Endometrium (tissue), 2 donors: Measurements from ENCODE around the gene HPGDS.
"Not testable (repeated sequence)": the region's sequence is repeated elsewhere in the genome, so short reads cannot be mapped to it uniquely, and the experiment has no call there.

Source experiments
- FAIRE-seq: peaks from 2 replicates; lab custom pipeline; 2012; peaks lifted over from hg19 to GRCh38; lab: Jason Lieb, UNC
- donor health status: control.
- donor health status: control.

Gene HPGDS

DNA sequence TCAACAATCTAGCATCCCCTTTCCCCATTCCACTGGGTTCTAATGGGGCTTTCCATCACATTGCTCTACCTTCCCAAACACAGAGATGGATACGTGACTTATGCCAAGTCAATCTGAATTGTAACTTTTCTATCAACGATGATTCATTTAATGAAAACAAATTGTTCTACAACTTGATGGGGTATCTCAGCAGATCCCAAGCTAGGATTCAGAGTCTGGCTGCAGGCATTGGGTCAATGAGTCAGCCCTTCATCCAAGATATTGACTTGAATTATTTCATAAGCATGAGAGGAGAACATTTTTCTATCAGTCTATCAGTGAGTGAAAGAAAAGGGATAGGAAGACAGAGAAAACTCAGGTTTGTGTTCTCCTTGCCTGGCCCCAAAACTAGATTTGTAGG is 15.0 kb upstream of the HPGDS start:
- no peak for FAIRE-seq

DNA sequence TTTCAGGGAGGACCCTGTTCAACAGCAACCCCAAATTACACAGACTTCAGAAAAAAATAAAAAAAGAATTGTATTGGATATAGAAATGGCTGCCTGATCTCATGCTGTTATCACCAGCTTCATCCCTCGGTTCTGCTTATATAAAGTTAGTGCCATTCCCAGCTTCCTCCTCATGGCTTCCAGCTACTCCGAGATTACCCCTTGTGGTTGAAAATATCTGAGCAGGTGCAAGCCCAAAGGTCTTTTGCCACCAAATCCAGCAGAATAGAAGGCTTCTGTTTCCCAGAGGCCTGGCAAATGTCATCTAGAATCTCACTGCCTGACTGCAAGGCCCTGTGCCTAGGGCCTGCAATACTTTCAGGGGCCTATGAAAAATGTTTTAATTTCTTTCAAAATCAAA is 13.8 kb upstream of the HPGDS start:
- FAIRE-seq: no peak

DNA sequence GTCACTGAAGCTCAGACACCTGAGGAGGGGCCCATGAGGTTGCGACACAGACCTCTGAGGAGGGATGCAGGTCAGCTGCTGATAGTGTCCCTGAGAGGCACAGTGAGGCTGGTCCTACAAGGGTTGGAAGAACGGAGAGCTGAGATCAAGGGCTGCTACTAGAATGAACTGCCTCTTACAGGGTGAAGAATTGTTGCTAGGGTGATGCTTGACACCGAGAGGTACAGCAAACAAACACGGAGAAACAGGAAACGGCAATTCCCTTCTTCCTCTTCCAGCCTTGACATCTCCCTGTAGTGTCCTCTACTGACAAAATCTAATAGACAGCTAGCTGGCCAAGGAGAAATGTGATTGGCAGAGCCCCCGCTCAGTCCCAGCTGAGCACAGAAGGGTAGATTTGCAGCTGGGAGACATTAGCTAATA is 11.8 kb upstream of the HPGDS start:
- no peak for FAIRE-seq

DNA sequence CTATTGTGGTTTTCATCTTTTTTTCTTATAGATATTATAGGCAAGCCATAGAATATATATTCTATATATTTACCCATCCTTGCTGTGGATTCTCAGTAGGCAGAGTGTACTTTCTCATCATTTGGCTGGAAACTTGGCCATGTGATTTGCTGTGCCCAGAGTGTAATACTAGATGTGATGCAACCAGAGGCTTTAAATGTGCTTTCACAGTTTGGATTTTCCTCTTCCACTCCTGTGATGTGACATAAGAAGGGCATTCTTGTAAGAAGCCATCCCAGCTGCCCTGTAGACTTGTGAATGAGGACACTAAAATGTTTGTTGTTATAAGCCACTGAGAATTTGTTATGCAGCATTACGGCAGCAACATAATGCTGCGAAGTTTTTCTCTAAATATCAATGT is 10.4 kb upstream of the HPGDS start:
- FAIRE-seq: no peak

DNA sequence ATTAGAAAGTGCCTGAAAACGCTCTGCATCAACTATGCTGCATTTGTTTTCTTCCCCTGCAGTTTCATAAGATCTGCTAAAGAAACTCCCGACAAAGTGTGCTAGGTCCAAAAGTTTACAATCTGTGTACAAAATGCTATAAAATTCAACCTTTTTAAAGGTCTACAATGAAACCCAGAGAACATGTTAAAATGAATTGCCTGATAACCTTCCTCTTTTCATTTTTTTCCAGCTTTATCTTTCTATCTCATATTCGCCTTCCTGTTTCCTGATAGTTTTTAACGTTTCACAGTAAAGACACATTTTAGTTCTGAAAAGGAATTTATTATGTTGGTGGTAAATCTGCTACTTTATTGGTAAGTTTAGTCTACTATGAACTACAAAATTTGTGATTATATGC is 9.5 kb upstream of the HPGDS start:
- no peak for FAIRE-seq

DNA sequence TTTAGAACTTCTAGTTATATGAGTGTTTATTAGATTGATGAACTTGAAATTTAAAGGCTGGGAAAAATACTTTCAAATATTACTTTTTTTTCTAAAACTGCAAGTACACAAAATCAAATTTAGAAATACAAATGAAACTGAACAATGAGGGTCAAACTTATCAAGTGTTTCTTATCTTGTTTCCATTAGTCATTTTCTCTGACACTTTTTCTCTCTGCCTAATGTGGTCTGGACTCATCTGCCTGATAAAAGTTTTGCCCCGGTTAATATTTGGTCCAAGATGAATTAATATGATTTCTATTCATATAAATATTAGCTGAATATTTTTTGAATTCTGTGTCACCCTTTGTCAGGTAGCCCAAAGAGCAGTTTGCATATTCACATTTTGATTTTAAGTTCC is 8.7 kb upstream of the HPGDS start:
- no peak for FAIRE-seq

DNA sequence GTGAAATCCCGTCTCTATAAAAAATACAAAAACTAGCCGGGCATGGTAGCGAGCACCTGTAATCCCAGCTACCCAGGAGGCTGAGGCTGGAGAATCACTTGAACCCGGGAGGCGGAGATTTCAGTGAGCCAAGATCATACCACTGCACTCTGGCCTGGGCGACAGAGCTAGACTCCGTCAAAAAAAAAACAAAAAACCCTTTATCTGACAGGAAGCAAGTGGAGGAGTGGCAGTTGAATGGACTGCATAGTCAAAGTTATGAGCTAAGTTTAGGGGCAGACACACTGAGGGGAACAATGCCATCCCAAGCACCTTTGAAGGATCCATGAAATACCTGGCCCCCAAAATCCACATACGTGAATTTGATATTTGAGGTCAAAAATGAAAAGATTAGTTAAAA is 7.5 kb upstream of the HPGDS start:
- no peak for FAIRE-seq

DNA sequence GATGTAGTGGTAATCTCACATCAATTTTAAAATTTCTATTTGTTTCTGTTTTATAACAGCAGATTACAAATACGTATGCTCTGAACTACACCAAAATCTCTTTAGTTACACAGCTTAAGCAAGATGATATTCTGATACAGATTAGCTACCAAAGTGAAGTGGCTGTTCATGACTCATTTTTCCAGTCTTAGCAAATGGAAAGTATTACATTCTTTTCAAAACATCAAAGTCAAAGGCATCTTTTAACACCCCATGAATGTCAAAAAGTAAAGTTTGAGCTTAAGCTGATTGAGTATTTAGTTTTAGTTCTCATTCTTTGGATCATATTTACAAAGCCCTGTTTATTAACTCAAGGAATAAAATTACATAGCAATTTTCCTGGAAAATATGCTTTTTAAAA is 6.6 kb upstream of the HPGDS start:
- no peak for FAIRE-seq

DNA sequence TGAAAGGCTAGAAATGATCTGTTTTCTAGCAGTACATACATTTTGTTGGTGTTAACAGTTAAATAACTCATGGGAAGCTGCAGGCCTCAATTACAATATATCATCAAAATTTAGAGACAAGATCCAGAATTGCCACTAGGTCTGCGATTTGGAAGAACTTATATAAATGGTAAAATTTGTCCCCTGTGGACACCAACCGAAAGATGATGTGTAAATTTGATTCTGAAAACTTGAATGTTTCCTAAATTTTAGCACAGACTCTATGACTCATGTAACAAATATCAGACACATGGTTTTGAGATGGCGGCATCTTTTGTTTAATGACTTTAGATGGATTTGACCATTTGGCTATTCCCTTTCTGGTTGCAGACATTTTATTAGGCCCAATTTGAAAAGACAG is 6.0 kb upstream of the HPGDS start:
- FAIRE-seq: no peak

DNA sequence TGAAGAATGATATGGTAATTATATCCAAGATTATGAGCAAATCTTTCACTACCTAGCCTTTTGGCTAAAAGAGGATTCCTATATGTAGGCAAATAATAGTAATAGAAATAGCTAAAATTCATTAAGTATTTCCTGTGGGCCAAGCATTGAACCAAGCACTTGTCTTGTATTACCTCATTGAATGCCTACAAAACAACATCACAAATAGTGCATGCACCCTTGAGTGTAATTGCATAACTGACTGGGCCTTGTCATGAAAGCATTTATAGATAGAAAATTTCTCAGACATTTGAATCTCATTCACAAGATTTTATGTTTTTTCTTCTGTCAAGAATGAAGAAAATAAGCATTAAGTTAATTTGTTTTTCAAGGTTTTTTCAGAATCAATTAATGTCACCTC is 3.9 kb upstream of the HPGDS start:
- FAIRE-seq: no peak

DNA sequence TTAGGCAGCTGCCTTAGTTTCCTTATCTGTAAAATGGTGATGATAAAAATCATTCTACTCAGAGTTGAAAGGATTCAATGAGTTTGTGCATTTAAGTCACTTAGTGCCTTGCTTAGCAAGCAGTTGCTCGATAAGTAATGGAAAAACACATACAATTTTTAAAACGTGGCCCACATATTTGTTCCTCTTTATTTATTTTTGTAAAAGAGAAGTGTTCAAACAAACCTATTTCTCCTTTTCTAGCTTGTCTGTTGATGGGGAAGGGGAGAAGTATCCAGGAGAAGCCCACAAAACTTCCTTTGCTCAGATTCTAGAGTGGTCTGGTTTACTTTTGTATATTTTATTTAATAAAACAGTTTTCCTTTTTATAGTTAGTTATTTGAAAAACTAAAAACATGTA is 3.3 kb upstream of the HPGDS start:
- no peak for FAIRE-seq

DNA sequence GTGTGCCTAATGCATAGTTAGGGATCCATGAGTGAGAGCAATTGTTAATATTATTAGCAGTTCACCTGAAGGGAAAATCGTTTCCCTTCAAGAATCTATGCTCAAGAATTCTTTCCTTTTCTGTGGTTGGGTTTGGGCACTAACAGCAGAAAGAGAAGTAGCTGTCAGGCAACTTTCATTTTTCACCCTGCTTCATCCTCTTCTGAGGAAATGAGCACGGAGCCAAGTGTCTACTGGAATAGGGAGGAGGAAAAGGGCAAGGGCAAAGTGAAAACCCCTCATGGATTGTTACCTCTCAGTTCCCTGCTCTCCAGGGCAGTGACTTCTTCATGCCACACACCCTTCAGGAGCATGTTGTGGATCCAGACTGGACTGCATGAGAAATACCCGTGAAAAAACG is 2.6 kb upstream of the HPGDS start:
- FAIRE-seq: no peak

DNA sequence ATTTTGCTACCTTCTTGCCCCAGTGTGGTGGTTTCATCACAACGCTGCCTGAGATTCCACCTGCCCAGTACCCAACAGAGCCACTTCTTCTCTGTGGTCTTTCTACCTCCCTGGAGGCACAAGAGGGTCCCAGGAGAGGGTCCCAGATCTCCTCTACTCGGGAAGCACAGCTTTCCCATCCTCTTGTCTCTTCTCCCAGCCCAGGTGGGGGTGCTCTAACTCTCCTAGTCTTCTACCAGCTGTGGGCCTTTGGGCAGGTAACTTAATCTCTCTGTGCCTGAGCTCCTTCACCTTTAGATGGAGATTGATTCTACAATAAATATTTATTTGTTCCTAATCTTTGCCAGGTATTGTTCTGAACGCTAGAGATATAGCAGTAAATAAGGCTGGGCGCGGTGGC is 1.8 kb upstream of the HPGDS start:
- FAIRE-seq: no peak

DNA sequence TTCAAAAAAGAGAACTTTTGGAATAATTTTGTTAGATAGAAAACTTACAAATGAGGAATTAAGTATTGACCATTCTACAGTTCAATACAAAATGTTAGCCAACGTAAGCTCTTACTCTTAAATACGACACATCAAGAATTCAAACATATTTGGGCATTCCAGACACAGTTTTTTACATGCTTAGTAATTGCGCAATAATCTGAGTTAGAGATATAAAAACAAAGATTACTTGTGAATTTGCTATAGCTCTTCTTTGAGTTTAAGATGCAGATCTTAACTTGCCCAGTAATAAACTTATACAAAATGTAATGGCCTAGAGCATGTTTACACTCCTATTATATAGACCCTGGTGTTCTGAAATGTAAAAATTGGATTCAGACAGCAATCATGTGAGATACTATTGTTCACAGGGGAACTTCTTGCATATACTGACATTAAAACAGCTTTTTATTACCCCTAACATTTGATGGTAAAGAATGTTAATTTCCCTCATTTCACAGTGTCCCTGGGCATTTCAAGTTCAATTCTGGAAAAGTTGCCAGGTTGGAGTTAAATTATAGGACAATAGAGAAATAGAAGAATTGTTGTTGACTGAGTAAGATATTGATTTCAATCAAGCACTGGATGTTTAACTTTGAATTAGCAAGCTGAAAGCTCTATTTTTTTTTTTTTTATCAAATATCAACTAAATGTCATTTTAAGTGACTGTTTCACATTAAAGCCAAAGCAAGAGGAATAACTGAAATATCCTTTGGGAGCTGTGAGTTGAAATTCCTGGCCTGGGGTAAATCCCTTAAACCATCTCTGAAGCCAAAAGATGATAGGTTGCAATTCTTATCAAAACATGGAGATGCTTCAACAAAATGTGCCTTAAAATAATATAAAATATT is 910 bp downstream of the HPGDS start:
- no peak for FAIRE-seq

DNA sequence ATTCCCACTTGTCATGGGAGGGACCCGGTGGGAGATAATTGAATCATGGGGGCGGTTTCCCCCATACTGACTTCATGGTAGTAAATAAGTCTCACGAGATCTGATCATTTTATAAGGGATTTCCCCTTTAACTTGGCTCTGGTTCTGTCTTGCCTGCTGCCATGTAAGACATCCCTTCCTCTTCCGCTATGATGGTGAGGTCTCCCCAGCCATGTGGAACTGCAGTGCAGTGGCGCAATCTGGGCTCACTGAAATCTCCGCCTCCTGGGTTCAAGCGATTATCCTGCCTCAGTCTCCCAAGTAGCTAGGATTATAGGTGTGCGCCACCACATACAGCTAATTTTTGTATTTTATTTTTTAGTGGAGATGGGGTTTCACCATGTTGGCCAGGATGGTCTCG is 2.9 kb downstream of the HPGDS start:
- no peak for FAIRE-seq

DNA sequence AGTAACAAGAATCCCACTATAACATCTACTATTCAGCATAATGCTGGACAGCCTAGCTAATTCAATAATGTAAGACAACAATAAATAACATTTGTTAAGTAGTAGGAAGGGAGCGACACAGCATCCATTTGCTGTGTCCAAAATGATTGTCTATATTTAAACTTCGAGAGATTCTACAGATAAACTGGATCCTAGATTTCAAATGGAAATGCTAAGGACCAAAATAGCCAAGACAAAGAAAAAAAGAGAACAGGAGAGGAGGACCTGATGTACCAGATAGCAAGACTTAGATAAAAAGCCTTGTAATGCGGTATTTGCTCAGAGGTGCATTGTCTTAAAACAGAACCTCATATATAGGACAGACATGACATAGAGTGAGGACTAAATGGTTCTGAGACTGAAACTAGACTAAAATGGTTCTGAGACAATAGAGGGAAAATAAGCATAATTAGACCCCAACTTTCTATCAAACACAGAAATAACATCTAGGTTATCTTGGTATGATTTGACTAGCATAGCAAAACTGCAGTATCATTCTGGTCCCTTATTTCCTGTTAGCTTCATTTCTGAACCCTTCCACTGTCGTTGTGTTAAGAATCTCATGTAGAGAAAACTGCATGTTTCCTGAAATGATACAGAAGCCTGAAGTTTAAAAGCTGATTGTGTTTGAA is 3.8 kb downstream of the HPGDS start:
- FAIRE-seq: no peak

DNA sequence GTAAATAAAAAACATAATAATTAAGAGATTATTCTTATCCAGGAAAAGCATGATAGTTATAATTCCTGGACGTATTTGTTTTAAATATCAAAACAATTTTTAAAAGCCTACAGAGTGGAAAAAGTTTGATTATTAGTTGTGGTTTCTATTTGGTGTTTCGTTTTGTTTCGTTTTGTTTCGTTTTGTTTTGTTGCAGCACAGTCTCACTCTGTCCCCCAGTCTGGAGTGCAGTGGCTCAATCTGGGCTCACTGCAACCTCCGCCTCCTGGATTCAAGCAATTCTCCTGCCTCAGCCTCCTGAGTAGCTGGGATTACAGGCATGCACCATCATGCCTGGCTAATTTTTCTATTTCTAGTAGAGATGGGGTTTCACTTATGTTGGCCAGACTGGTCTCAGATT is 5.8 kb downstream of the HPGDS start:
- FAIRE-seq: not testable (repeated sequence)

DNA sequence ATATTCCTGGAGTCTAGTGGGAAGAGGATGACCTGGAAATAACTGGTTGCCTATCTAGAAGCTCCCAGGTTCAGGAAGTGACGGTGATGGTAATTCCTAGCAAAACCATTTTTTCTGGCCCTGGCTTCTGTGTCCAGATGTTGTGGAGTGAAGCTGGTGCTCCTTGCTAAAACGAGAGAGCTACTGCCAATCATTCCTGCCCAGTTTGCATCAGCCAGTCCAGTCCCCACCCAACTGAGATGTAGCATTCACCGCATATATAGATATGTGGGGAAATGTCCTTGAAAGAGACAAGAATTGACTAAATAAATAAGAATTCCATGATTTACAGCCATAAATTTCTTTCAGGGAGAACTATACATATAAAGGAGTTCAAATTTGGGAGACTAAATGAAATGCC is 6.3 kb downstream of the HPGDS start:
- FAIRE-seq: no peak

DNA sequence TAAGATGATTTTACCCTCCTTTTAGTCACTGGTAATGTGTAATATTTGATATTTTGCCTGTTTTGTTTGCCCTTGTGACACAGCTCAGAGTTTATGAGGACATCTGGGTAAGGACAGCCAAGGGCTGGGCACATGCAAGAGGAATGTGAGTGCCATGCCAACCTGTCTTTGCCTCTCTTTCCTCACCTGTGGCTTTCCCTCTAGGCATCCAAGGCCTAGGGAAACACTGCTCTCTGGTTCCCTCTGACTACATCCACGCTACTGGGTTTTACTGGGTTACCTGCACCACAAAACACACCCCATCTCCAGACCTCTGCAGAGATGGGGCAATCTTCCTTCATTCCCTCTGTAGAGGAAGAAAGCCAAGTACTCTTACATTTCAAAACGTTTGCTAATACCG is 7.7 kb downstream of the HPGDS start:
- FAIRE-seq: no peak

DNA sequence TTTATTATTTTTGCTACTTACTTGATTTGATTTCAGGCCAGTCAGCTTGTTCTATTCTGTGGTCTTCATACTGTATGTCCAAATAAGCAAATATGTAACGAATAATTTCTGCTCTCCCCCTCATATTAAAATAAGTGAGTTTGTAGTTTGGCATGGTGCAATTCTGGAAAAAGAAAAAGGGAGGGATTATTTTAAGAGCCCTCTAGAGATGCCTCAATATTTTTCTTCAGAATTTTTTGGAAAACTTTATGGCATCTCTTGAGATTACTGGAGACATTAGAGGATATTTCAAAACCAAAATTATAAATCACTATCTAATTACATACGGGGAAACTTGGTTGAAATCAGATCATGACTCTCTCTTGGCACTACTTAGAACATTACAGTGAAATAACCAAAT is 8.2 kb downstream of the HPGDS start:
- FAIRE-seq: no peak

DNA sequence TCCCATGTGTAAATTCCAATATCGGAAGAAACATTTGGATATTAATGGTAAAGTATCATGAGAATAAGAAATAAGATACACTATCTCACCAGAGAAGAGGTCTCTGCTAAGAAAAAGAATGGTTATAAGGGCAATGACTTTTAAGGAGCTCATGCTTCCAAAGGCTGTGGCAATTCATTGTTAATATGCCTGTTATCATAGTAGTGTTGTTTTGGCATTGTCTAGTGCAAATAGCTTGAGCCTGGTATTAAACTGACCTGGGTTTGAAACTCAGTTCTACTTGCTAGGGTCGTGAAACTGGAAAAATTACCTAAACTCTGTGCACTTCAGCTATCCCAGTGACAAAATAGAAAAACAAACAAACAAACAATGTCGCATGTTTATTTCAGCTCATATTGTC is 8.8 kb downstream of the HPGDS start:
- no peak for FAIRE-seq

DNA sequence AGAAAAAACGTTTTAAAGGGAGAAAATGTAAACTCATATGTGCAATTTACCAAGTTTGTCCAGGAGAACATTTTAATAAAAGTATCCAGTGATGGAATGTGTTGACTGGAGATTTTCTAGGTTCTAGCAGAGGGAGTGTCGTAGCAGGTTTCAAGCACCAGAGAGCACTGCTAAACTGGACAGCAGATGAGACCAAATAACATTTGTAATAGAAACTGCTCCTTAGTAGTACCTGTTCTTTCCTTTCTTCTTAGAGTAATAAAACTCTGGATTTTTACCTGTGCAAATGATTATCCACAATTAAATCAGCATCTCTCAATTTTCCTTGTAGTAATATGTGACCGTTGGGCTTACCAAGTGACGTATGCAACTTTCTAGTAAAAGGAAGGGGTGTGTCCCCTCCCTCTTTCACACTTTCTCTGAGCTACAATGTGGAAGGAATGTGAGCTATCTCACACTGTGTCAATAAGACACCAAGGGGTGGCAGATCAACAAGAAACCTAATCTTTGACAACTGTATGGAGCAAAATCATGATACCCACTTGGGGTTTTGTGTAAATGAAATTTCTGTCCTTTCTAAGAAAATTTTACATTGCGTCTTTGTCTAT is 9.5 kb downstream of the HPGDS start:
- FAIRE-seq: no peak

DNA sequence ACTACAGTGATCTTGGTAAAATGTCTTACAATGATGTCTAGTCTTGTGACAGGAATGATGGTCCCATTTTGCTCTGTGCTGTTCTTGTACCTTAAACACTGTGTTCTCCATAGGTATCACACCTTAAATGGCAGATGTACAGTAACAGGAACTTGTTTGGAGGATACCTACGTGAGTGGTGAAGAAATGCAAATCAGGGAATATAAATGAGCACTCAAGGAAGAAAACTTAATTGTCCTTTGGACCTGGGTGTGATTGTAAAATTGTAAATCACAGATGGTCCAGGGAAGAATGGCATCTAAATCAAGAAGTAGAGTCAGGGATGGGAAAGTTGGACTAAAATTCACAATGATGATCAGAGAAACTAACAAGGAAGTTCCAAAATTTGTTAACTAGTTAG is 12.7 kb downstream of the HPGDS start:
- no peak for FAIRE-seq

DNA sequence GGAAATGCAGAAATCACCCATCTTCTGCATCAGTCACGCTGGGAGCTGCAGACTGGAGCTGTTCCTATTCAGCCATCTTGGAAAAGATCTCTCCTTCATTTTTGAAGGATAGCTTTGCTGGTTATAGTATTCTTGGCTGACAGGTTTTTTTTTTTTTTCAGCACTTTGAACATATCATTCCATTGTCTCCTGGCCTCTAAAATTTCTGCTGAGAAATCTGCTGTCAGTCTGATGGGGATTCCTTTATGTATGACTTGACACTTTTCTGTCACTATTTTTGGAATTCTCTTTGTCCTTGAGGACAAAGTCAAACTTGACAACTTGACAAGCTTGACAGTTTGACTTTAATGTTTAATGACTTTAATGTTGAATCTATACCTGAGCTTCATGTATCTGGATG is 16.8 kb downstream of the HPGDS start:
- no peak for FAIRE-seq
